SU-DHL-6 (cell line): ENCODE measurements around the gene TBC1D4.

Experiments
- H2AFZ ChIP-seq: fragments of 200-600 bp; sonication (generic); 2 replicates; pipeline ENCODE4 v1.6.1; 2014; ENCODE audit warnings: low read depth, mild to moderate bottlenecking, moderate library complexity, mixed read lengths, antibody characterized with exemption, low read length; ENCODE audit not compliant: severe bottlenecking
- H3F3A ChIP-seq: fragments of 200-600 bp; shearing (Covaris generic); 2 replicates; pipeline ENCODE4 v1.6.0; 2016; ENCODE audit warnings: antibody characterized with exemption, mild to moderate bottlenecking; ENCODE audit not compliant: insufficient read depth
- H3K27ac ChIP-seq: fragments of 200-600 bp; sonication (generic); 2 replicates; pipeline ENCODE4 v1.5.1; 2016; ENCODE audit warnings: low read depth, mild to moderate bottlenecking, low read length, moderate library complexity, mixed read lengths
- H3K27me3 ChIP-seq: fragments of 200-600 bp; sonication (generic), shearing (Covaris generic); 2 replicates; pipeline ENCODE4 v1.6.0; 2014; ENCODE audit warnings: mild to moderate bottlenecking, low read length
- H3K36me3 ChIP-seq: fragments of 200-600 bp; sonication (generic); 2 replicates; pipeline ENCODE4 v1.6.1; 2014; ENCODE audit warnings: mild to moderate bottlenecking, low read length, mixed read lengths
- H3K4me2 ChIP-seq: fragments of 300-600, 200-600 bp; shearing (Covaris generic), sonication (generic); 2 replicates; pipeline ENCODE4 v1.6.0; 2014; ENCODE audit warnings: low read length, low read depth, mild to moderate bottlenecking; ENCODE audit not compliant: poor library complexity, severe bottlenecking
- H3K4me3 ChIP-seq: fragments of 200-600 bp; sonication (generic); 2 replicates; pipeline ENCODE4 v1.5.1; 2014; ENCODE audit warnings: antibody characterized with exemption, low read length, mild to moderate bottlenecking, mixed read lengths; ENCODE audit not compliant: insufficient read depth, poor library complexity, severe bottlenecking
- H3K79me2 ChIP-seq: fragments of 200-600 bp; sonication (generic); 2 replicates; pipeline ENCODE4 v1.6.1; 2014; ENCODE audit warnings: mild to moderate bottlenecking, low read length, moderate library complexity; ENCODE audit not compliant: insufficient read depth
- H3K9ac ChIP-seq: fragments of 200-600 bp; sonication (generic); 2 replicates; pipeline ENCODE4 v1.7.0; 2014; ENCODE audit warnings: mild to moderate bottlenecking, low read length
- H3K9me2 ChIP-seq: fragments of 200-600 bp; sonication (generic); replicated peaks from 2 replicates; pipeline ENCODE4 v1.6.1; 2014; ENCODE audit warnings: low read length; ENCODE audit not compliant: insufficient read depth
- H3K9me3 ChIP-seq: fragments of 200-600 bp; sonication (generic); 2 replicates; pipeline ENCODE4 v1.6.1; 2014; ENCODE audit warnings: low read length, mixed read lengths; ENCODE audit not compliant: insufficient read depth
- H4K20me1 ChIP-seq: fragments of 200-600 bp; sonication (generic); 2 replicates; pipeline ENCODE4 v1.6.1; 2014; ENCODE audit warnings: low read depth, mild to moderate bottlenecking, antibody characterized with exemption, low read length, moderate library complexity, mixed read lengths
- CTCF ChIP-seq: fragments of 200-600 bp; sonication (generic); IDR thresholded peaks from one replicate; pipeline ENCODE4 v1.5.1; 2017; ENCODE audit warnings: antibody characterized with exemption, mild to moderate bottlenecking, low read length, moderate library complexity; ENCODE audit not compliant: insufficient read depth, poor library complexity, severe bottlenecking
- EZH2phosphoT487 ChIP-seq: fragments of 200-600 bp; sonication (generic), shearing (Covaris generic); conservative IDR thresholded peaks from 2 replicates; pipeline ENCODE4 v1.6.1; 2018; ENCODE audit warnings: mild to moderate bottlenecking, antibody characterized with exemption, low read length, moderate library complexity, mixed read lengths

The TBC1D4 gene

GRCh38 chr13:75512253-75512652 lies 30.3 kb upstream of the TBC1D4 start:
- Histone ChIP-seq H3F3A (no peaks in the 10 kb centered on the region), H3K36me3 (no peaks in the 10 kb centered on the region), H3K4me2 (no peak overlapping the region), H3K79me2 (no peaks in the 10 kb centered on the region), H3K27ac (no peak overlapping the region), H4K20me1 (no peaks in the 10 kb centered on the region), H3K27me3 (no peaks in the 10 kb centered on the region), H3K4me3 (no peak overlapping the region), H3K9me2 (no peaks in the 10 kb centered on the region), H3K9ac (no peak overlapping the region), H2AFZ (no peak overlapping the region), H3K9me3 (no peaks in the 10 kb centered on the region)
- TF ChIP-seq CTCF (no peak), EZH2phosphoT487 (no peak)

GRCh38 chr13:75511051-75511625 lies 29.2 kb upstream of the TBC1D4 start:
- no peak overlapping the region for H3K4me3 ChIP-seq
- no peaks in the 10 kb centered on the region for H3K27me3 ChIP-seq
- TF ChIP-seq CTCF (no peak), EZH2phosphoT487 (no peak)
- H3K9me3 ChIP-seq, result no peaks in the 10 kb centered on the region
- no peaks in the 10 kb centered on the region for H3K9me2 ChIP-seq
- H3K9ac ChIP-seq, result no peak overlapping the region
- H4K20me1 ChIP-seq, result no peaks in the 10 kb centered on the region
- H3K4me2 ChIP-seq, result no peak overlapping the region
- no peak overlapping the region for H2AFZ ChIP-seq
- H3F3A ChIP-seq, result no peaks in the 10 kb centered on the region
- H3K36me3 ChIP-seq, result no peaks in the 10 kb centered on the region
- no peak overlapping the region for H3K27ac ChIP-seq
- H3K79me2 ChIP-seq, result no peaks in the 10 kb centered on the region

- H2AFZ ChIP-seq, result no peak overlapping the region
- H4K20me1 ChIP-seq, result no peaks in the 10 kb centered on the region
- H3K36me3 ChIP-seq, result no peaks in the 10 kb centered on the region
- H3K9ac ChIP-seq, result no peak overlapping the region
- H3K27ac ChIP-seq, result no peak overlapping the region
- no peaks in the 10 kb centered on the region for H3K9me2 ChIP-seq
- H3K4me2 ChIP-seq, result no peak overlapping the region
- no peaks in the 10 kb centered on the region for H3K79me2 ChIP-seq
- no peaks in the 10 kb centered on the region for H3F3A ChIP-seq
- no peaks in the 10 kb centered on the region for H3K27me3 ChIP-seq
- TF ChIP-seq EZH2phosphoT487 (no peak), CTCF (no peak)
- H3K4me3 ChIP-seq, result no peak overlapping the region
- no peaks in the 10 kb centered on the region for H3K9me3 ChIP-seq
These were observed 26.1 kb upstream of the TBC1D4 start for GRCh38 chr13:75508002-75508548.
